Stimulated activated CD4-positive, alpha-beta T cell treated with anti-CD3 and anti-CD28 coated beads, Interleukin-2, amount 100 ng/mL, for 24 hours (primary cell): ENCODE results near the gene ZPR1.

ENCODE experiments used
- DNase-seq, 2 donors: peaks; one replicate each; pipeline ENCODE4 v3.0.0-alpha.2; 2020

ZPR1 gene

DNA sequence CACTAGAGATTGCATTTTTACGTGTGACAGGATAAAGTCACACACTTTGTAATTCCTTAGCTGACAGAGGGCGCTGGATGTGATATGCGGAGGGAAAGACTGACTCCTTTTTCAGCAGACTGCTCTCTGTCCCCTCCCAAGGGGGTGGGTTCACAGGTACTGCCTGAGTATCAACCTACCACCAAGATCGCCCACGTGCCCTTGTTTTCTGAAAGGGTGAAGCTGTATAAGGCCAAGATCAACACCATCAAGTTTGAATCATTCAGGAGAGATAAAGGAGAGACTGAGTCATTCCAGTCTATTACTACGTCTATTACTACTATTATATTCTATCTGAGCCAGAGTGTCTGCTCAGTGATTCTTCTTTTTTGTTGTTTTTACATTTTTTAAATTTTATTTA, 45.7 kb downstream of the ZPR1 start:
- DNase-seq, result no peak

DNA sequence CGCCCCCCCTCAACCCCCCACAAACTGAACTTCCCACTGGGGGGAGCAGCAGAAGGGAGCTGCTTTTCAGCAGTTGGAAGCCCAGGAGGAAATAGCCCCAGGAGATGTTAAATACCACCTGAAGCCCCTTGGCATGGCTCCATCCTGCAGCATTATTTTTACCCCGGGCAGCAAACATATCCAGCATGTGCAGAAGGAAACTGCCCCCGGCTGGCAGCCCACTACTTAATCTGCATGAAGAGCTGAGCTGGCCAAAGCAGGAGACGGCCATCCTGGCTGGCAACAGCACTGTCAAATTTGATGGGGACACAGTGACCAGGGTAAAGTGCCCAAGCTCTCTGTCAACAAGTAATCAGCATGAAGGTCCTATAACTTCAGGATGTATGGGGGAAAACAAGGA, 47.1 kb downstream of the ZPR1 start:
- no peak for DNase-seq

DNA sequence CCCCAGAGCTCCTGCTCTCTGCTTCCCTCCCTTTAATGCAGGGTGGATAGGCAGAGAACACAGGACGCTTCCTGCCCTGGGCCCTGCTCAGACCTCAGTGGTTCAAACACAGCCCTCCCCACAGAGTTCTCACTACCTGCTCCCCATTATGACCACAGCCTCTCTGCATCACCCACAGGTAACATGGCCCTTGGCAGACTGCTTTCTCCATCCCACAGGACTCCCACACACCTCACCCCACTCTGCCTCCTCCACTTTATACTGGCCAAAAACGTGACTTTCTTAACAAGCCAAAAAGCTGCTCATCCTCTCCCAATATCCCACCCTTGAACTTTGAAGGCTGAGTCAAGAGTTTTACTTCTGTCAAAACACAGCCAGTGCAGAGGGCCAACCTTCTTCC, 48.8 kb downstream of the ZPR1 start:
- no peak for DNase-seq

DNA sequence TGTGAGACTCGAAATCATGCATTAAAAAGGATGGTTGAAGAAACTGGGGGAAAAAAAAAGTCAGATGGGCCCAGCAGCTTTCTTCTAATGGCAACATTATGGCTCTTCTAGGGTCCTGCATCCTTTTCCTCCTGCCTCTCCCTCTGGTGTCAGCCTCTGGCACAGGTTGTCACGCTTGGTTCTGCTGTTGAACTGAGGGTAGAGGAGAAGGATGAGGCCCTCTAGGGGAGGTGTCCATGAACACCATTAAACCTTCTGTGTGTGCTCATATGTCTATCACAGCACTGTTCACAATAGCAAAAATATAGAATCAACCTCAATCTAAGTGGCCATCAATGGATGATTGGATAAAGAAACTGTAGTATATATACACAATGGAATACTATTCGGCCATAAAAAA, 51.1 kb downstream of the ZPR1 start:
- no peak for DNase-seq

DNA sequence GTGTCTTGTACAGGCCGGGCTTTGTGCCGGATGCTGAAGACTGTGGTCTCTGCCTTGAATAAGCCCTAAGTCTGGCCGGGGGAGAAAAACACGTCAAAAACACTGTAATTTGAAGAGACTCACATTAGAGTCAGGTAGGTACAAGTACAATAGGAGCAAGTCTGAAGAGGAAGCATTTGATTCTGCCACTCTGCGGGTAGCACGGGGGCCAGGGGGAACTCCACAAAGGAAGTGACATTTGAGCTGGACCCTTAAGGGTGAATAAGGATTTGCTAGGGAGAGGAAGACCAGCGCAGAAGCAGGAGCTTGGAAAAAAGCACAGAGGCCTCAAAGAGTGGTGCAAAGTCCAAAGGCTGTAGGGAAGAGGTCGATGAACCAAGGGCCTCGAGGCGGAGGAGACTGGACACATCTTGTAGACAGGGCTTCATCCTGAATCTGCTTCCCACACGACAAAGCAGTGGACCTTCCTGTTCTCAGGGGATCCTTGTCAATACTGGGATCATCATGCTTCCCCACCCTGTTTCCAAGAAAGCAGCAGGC, 53.8 kb downstream of the ZPR1 start:
- DNase-seq, result no peak

DNA sequence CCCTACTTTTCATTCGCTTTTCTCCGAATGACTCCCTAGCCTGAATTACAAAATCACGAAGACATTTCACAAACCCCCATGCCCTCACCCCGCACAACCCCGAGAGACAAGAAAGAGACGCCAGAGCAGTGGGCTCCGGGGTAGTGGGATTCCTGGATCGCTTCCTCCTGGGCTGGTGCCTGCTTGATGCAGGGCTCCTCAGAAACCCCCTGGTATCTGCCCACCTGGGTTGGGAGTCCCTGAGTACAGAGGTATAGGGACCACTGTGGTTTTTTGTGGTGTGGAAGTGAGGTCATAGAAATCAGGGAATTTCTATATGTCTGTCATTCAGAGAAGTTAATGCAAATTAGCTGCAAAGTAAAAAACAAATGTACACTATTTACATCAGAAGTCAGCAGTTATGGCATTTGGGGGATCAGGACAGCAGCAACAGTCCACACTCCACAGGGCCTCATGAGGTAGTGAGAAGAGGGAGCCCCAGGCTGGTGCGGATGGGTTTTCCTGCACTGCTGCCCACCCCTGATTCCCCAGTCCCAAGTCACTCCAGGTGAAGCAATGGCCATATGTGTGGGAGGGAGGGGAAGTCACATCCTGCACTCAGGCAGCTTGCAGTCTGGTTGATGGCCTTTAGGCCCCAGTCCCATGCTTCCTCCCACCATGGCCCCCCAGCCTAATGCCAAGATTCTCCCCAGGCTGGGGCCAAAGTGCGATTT, 54.6 kb downstream of the ZPR1 start:
- DNase-seq, result no peak

DNA sequence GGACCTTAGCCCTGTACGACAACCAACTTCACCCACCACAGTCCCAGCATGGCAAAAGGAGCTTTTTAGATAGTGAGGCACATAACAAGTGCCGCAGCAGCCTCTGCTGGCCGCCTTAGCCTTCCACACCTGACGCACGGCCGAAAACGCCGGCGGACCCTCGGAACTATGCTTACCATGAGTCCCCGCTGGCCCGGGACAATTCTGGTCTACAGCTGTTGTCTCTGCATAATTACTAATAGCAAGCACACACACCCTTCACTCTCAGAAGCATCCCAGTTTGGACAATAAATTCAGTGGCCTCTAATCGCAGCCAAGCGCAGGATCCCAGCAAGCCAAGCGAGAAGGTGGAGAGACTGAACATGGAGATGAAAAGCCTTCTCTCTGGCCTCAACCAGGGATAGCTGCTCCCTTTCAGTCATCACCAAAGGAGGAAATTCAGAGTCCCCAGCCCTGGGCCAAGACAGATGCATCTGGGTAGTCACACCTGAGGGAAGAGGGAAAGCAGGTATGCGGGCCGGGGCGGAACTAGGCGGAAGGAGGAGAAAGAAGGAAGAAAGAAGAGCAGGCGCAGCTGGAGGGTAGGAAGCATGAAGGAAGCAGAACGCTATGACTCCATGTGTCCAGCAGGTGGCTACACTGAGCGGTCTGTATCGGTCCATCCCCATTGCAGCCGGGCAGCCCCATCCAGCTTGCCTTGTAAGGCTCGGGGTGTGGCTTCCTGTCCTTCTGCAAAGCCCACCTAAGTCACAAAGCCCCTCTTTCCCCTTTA, 55.4 kb downstream of the ZPR1 start:
- peak; percentile 68 to 69 for DNase-seq

DNA sequence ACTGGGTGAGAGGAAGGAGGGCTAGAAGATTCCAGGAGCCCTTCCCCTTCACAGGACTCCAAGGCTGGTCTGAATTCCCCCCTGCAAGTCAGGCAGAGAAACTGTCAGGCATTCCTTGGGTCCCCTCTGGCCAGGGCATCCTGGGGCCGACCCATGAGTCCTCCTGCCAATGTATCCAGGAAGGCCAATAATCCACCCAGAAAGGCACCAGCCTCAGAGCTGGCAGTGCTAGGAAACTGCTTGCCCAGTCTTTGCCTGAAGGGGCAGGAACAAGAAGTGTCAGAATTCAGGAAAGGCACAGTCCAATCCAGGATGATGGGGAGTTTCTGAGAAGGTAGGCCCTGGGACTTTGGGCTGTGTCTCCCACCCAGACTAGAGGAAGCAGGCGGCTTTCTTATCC, 56.0 kb downstream of the ZPR1 start:
- no peak for DNase-seq

DNA sequence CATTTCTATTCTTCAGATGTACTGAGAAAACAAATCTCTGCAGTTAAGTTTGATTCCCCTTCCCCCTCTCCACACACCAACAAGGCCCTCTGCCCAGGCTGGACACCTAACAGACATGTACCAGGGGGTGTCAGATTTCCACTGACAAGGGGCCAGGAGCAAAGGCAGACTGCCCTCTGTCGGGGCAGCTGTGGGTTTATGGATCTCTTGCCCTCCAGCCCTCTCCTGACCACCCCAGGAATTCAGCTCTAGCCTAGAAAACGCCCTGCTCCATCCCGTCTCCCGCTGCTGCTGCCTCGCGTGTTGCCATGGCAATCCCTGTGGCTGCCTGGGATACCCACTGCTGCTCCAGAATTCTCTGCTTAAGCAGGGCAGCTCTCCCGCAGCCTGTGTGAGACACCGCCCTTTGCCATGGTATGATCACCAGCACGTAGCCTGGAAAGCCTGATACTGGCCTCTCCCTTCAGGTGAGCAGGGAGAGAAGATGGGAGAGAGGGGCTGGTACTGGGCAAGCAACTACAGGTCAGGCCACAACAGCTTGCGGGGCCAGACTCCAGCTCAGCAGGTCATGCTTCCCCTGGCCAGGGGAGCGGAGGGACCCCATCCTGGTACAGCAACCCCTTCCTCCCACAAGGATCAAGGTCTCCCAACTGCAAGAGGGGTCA, 56.6 kb downstream of the ZPR1 start:
- no peak for DNase-seq

DNA sequence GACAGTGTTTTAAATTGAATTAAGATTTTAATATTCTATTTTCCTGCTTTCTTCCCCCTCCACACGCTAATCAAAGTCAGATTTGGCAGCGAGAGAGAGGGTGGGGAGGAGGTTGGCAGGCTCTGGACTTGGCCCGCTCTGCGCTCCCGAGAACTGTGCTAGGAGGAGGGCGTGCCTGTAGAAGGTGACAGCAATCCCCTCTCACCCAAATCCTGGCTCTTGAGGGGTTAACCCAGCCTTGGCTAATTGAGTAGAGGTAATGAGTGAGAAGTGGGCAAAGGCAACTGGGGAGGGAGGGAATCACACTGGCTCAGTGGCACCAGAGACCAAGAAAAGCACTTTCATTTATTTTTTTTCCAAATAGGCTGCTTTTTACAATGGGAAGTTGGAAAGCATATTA, 57.2 kb downstream of the ZPR1 start:
- no peak for DNase-seq

DNA sequence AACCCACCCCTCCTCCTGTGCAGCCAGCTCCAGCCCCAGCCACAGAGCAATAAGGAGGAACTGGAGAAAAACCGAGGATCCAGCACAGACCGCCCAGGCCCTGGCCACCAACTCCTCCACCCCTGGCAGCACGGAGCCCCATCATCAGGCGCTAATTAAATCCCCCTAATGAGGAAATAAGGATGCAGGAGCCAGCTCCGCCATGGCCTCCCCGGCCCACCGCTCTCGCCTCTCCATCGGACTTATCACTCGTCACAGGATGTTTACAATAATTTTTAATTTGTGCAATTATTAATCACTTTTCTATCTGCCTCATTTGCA, 57.6 kb downstream of the ZPR1 start:
- DNase-seq, result no peak

DNA sequence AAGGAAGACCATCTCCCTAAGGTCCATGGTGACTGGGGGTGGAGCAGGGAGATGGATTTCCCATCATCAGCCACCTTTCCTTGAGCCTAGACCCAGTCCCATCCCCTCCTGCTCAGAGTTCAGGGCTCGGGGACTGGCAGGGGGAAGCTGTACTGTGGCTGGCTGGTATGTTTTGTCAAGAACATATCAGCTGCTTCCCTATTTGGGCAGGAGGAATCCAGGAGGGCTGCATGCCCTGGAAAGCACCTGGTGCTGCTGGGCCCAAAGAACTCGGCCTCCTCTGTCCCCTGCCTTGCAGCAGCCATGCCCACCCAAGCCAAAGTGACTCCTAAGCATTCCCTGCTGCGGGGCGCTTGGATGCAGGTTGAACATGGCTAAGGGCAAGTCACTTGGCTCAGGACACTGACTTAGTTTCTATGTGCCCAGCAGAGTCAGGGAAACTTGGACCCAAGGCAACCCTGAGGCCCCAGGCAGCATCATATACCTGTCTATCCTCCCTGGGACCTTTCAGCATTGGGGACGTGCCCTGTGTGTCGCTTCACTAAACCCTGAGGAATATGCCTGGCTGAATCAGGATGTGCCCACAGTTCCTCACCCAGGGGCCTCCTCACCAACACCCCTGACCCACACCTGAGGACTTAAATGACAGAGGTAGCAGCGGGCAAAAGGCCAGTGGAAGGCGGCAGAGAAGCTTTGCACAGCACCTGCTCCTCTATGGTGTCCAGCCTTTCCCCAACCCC, 58.2 kb downstream of the ZPR1 start:
- no peak for DNase-seq

DNA sequence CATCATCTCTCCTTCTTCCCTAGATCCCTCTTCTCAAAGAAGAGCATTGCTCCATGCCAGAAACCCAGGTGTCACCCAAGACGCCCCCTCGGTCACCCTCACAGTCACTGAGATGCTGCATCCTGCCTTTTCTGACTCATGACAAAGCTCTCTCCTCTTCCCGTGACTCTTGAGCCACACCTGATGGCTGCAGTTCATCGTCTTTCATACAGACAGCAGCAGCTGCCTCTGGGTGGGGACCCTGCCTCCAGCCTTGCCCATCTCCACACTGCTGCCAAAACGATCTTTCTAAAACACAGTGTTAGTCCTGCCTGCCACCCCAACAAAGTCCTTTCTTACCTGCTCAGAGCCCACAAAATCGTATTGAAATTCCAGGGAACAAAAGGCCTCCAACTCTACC, 59.8 kb downstream of the ZPR1 start:
- no peak for DNase-seq

DNA sequence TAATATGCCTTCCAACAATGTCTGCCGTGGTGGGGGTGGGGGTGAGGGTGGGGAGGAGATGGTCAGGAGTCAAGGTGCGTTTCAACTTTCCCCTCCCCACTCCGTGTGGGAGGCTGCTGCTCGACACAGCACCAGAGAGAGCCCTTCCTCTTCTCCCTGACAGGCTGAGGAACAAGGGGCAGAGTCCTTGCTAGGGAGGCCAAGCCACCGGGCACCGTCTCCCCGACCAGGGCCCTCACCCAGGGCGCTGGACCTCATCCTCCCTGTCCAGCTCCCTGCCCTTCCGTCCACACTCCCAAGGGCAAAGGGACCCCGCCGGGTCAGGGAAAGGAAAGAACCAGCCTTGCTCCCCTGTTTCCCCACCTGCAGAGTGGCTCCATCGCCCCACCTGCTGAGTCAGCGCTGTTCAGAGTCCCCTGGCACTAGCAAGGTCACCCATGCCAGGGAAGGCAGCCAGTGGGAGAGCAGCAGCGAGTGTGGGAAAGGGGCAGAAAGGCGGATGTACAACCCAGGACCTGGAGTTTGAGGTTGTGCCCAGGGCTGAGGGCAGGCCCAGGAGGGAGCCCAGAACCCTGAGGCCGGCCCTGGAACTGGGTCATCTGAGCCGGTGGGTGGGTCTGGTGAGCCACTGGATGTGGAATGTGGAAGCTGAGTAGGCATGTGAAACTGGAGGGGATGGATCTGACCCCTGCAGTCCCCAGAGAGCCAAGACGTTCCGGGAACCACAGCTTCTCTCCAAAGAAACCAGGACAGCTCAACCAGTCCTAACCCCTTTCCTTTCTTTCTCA, 62.2 kb downstream of the ZPR1 start:
- no peak for DNase-seq

DNA sequence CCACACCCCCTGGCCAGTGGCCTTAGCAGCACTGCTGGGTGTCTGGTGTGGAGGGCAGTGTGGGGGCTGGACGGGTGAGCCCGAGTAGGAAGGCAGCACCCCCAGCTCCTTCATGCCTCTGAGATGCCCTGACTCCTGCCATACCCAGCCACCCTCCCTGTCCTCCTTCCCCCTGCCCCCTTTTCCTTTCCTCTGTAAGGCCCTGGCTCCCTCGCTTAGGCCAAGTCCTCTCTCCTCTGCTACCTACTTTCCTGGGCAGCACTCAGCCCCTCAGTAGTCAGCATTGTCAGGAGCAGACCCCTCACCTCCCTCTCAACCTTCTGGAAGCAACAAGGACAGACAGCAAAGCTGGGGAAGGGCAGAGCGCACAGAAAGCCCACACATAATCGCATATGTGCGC, 63.0 kb downstream of the ZPR1 start:
- DNase-seq, result no peak
